Suppressor macrophage treated with lipopolysaccharide for 1 hour (primary cell): ENCODE data around the gene CLDN19.
"Not testable (repeated sequence)": the region's sequence is repeated elsewhere in the genome, so short reads cannot be mapped to it uniquely, and the experiment has no call there.

Experiments used
- DNase-seq, 3 donors: peaks; one replicate each; pipeline ENCODE4 v3.0.0-alpha.2; 2020 to 2022

CLDN19 gene

DNA sequence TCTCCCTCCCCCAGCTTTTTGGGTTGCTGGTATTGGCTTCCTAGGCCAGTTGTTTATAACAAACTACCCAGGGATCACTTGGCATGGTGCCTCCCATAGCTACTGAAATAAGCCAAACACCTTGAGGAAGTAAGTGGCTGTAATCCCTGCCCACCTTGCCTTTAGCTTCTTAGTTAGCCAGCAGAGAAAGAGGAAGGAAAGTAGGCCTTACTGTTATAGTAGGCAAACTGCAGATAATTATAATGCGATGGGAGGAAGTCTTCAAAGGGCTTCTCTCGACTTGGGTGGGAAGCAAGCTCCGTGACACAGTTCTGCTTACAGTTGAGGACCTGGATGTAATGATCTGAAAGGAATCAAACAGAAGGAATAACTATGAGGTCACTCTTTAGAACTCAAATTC is 18.6 kb upstream of the CLDN19 start:
- DNase-seq: no peak

- no peak for DNase-seq
Observed at GRCh38 chr1:42757892-42758275, 17.8 kb upstream of the CLDN19 start.

- DNase-seq: peak; percentile 69 to 79 (median 74)
Observed at GRCh38 chr1:42756956-42757891, 17.2 kb upstream of the CLDN19 start.

DNA sequence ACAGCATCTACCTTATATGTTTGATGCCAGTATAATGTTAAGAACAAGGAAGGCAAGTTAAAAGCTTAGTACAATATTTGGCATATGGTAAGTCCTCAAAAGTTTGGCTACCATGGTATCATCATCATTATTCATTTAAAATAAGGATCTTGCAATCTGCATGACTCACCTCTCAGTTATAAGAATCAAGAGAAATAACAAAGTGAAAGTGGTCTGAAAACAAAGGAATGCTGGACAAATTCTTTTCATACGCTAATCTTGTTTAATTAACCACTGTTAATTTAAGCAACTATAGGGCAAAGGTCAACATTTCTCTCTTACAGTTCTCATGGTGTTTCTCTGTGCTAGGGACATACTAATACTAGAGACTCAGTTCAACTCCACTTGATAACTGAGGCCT is 13.0 kb upstream of the CLDN19 start:
- peak in 2 of 3 donors; percentile 35 to 44 for DNase-seq

- DNase-seq: no peak
Observed at GRCh38 chr1:42752284-42752683, 12.2 kb upstream of the CLDN19 start.

DNA sequence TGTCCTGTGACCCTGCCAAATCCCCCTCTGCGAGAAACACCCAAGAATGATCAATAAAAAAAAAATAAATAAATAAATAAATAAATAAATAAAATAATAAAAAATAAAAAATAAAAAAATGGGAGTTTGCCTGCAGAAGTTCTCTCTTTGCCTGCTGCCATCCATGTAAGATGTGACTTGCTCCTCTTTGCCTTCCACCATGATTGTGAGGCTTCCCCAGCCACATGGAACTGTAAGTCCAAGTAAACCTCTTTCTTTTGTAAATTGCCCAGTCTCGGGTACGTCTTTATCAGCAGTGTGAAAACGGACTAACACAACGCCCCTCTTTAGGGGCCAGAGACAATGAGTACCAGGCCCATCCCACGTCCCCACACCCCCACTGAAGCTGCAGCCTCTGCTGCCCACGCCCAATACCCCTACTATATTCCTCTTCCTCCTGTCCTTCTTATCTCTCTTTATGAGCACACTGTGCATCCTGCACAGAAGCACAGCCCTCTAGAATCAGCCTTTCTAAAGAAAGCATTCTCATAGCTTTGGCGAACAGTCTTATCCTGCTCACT is 11.6 kb upstream of the CLDN19 start:
- DNase-seq: not testable (repeated sequence)

GRCh38 chr1:42750041-42750440 is 10.0 kb upstream of the CLDN19 start:
- no peak for DNase-seq

- peak; percentile 35 to 61 (median 59) for DNase-seq
Observed at GRCh38 chr1:42748461-42749410, 8.7 kb upstream of the CLDN19 start.

GRCh38 chr1:42748021-42748420 is 8.0 kb upstream of the CLDN19 start:
- no peak for DNase-seq

DNA sequence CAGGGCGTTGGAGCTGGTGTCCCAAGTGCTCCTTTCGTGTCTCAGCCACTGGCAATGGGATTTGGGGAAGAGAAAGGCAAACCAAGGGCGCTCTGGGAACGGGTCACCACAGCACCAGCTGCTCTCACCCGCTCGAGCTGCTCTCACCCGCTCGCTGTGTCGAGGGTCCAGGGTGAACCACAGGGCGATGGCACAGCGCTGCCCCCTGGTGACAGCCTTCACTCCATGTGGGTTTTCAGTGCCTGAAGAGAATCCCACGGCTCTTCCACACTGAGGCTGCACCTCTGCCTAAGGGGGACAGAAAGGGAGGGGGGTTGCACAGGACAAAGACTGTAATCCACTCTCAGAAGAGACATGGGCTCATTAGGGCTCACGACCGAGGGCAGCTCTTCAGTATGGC is 7.1 kb upstream of the CLDN19 start:
- peak in 1 of 3 donors; percentile 69 for DNase-seq

DNA sequence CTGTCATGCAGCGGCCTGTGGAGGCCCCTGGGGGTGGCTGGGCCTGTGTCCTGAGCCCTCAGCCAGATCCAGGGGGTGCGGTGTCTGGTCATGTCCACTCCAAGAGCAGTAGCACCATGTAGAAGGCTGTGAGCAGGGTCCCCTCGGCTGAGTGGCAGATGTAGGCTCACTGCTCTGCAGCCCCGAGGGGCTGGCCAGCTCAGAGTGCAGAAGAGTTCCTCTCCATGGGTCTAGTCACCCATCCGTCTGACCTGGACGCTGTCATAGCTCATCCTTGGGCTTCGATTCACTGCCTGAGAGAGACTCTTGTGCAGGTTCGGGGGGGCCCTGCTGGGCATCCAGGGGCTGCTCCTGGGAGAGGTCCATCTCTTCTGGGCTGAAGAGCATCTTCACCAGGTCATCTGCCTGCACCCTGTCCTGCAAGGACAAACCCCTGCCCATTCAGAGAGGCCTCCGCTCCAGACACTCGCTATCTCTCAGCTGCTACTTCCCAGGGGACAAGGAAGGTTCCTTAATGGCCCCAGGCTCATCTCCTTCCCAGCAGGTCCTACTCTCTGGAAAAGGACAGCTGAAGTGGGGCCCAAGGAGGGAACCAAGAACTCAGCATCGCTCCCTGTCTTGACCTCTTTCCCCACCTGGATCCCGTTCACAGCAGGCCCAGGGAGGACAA is 6.5 kb upstream of the CLDN19 start:
- DNase-seq: no peak

GRCh38 chr1:42745851-42746250 is 5.8 kb upstream of the CLDN19 start:
- DNase-seq: no peak

DNA sequence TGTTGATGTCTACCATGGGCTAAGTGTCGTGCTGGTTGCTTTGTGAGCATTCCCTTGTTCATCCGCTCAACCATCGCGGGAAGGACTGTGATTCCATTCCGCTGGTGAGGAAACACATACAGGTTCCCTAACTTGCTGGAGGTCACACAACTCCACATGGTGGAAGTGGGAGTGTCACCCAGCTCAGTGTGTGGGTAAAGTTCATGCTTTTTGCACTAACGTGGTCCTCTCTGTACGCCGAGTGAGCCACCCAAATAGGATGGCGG is 4.0 kb upstream of the CLDN19 start:
- no peak for DNase-seq

- DNase-seq: no peak
Observed at GRCh38 chr1:42743317-42744147, 3.5 kb upstream of the CLDN19 start.

DNA sequence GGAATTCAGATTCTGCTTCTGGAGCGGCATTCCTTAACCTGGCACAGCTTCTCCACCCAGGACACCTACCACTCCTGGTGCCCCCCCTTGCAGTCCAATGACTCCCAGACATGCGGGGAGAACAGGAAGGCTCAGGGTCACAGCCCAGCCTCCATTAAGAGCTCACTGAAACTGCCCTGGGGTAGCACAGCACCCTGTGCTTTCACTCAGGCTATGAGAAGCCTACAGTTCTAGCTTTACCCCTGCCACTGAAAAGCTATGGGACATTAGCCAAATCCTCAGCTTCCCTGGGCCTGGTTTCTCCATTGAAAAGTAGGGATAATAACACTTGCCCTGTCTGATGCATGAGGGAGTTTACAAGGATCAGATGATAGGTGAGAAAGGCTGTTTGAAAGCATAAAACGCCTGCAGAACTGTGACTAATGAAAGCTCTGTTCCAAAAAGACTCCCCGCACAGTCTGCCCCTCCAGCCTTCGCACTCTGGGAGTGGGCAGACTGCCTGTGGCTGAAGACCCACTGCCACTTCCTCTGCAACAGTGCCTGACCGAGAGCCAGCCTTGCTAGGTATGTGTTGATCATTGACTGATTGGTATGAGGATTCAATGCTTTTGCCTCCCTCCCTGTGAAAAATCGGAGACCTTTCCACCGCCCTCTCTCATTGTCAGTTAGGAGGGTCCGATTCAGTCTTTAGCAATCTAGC is 2.7 kb upstream of the CLDN19 start:
- DNase-seq: no peak

GRCh38 chr1:42742141-42742540 is 2.1 kb upstream of the CLDN19 start:
- DNase-seq: no peak

GRCh38 chr1:42741706-42742105 is 1.7 kb upstream of the CLDN19 start:
- DNase-seq: no peak

- DNase-seq: no peak
Observed at GRCh38 chr1:42740851-42741580, 980 bp upstream of the CLDN19 start.

DNA sequence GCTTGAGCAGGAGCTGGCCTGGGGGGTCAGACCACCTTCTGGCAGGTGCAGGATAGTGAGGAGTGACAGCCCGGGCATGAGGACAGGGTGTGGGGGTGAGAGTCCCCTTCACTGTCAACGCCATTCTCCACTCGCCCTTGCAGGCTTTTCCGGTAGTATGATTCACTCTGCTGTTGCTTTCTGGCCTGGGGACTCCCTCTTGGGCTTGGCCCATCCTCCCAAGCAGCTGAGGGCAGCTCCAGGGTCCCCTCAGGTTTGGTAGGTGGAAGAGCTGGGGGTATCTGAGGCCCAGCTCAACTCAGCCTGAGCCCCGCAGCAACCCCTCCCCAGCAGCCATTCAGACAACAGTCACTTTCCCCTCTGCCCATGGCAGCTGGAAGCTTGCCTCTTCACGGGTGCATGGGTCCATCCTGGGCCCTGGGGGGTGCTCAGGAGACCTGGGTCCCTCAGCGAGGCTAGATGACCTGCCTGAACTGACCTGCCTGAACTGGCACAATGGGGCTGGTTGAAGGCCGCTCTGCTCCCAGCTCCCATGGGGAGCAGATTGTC is 1.3 kb downstream of the CLDN19 start:
- no peak for DNase-seq

DNA sequence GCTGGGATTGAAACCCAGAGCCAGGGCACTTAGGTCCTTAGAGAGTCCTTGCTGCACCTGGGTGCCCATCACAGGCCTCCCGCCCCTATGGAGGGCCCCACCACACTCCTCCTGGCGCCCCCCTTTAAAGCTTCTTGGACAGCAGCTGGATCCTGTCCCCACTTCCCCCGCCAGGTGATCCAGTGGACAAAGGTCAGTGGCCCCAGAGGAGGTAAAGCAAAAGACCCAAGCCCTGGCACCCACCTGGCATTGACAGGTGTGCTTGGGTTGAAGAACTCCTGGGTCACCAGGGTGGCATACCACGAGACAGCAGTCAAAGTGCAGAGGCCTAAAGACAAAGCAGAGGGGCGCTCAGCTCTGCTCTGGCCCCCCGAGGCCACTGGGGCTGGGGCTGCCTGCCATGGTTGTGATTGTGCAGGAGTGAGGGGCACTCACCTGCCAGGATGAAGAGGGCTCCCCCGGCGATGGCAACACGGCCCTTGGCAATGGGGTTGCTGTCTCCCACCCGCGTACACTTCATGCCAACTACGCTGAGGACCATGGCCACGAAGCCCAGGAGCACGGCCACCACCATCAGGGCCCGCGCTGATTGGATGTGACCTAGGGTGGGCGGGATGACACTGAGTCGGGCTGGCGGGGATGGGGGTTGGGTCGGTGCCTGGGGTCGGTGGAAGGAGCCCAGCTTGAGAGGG is 1.9 kb downstream of the CLDN19 start:
- no peak for DNase-seq
